Ectodermal cell (in vitro differentiated cells): Measurements from ENCODE around the gene OR52I1.

ENCODE experiments used
- H3K27ac ChIP-seq: 2 replicates; pipeline ENCODE4 v1.7.0; 2013; ENCODE audit warnings: mild to moderate bottlenecking, low read depth, low read length; ENCODE audit not compliant: insufficient read depth, poor library complexity, severe bottlenecking
- H3K27me3 ChIP-seq: 2 replicates; pipeline ENCODE4 v1.7.0; 2013; ENCODE audit warnings: mild to moderate bottlenecking, low read length; ENCODE audit not compliant: insufficient read depth, control insufficient read depth, poor library complexity, severe bottlenecking
- H3K36me3 ChIP-seq: one replicate; pipeline ENCODE4 v1.7.0; 2013; ENCODE audit warnings: low read length; ENCODE audit not compliant: control insufficient read depth, insufficient read depth
- H3K4me1 ChIP-seq: one replicate; pipeline ENCODE4 v1.7.0; 2013; ENCODE audit warnings: low read length; ENCODE audit not compliant: control insufficient read depth, insufficient read depth
- H3K4me3 ChIP-seq: 2 replicates; pipeline ENCODE4 v1.7.0; 2013; ENCODE audit warnings: low read depth, low read length, control low read depth; ENCODE audit not compliant: insufficient read depth
- H3K9me3 ChIP-seq: 2 replicates; pipeline ENCODE4 v1.7.0; 2013; ENCODE audit warnings: mild to moderate bottlenecking, low read length, moderate library complexity; ENCODE audit not compliant: control insufficient read depth
- WGBS, 2 experiments: methylation state at CpG; one replicate each; pipeline ENCODE4 v1.1.7; 2013; ENCODE audit warnings: missing lambda C conversion rate in 2 of 2; 5-methylcytosine and 5-hydroxymethylcytosine counted together

OR52I1 gene

GRCh38 chr11:4610258-4610935 is 16.6 kb downstream of the OR52I1 start:
- Histone ChIP-seq H3K4me3 (no peak overlapping the region), H3K36me3 (no peaks in the 10 kb centered on the region), H3K27me3 (peaks cover 4% of the 10 kb centered on the region), H3K4me1 (no peaks in the 10 kb centered on the region), H3K27ac (no peak overlapping the region), H3K9me3 (no peaks in the 10 kb centered on the region)
- 83 to 87% methylated on average over 3 of the region's 3 CpGs for WGBS, 2 experiments

- H3K4me3 ChIP-seq: no peak overlapping the region
- 79 to 93% methylated on average over 2 of the region's 2 CpGs for WGBS, 2 experiments
Observed at GRCh38 chr11:4611986-4612385, 18.1 kb downstream of the OR52I1 start.

DNA sequence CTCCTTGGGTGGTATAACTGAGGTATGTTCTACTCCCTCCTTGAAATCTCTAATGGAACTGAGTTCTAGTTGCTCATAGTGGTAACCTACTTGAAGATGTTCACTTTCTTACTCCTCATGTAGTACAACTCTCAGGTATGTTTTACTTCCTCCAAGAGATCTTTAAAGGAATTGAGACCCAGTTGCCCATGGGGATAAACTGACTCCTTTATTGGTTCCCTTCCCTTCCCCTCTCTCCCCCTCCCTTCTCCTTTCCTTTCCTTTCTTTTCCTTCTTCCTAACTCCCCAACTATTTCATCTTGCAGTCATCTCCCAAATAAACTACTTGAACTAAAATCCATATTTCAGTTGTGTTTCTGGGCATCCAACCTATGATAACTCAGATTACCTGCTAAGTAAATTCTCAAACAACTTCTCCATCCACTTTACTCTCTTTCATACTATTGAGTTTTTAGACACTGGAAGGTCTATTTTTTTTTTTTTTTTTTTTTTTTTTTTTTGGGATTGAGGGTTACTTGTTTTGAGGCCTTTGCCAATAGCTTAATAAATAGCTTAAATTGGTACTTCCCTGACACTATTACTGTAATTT is 22.1 kb downstream of the OR52I1 start:
- Histone ChIP-seq H3K27me3 (no peaks in the 10 kb centered on the region), H3K36me3 (no peaks in the 10 kb centered on the region), H3K27ac (no peak overlapping the region), H3K4me3 (no peak overlapping the region), H3K4me1 (no peaks in the 10 kb centered on the region), H3K9me3 (no peaks in the 10 kb centered on the region)

More at GRCh38 chr11:4611986-4612385, 18.1 kb downstream of the OR52I1 start:
- Histone ChIP-seq H3K27ac (no peak overlapping the region), H3K9me3 (no peaks in the 10 kb centered on the region), H3K36me3 (no peaks in the 10 kb centered on the region), H3K27me3 (peaks cover 4% of the 10 kb centered on the region), H3K4me1 (no peaks in the 10 kb centered on the region)

- no peaks in the 10 kb centered on the region for H3K4me1 ChIP-seq
- H3K9me3 ChIP-seq: no peaks in the 10 kb centered on the region
- H3K27me3 ChIP-seq: no peaks in the 10 kb centered on the region
- no peak overlapping the region for H3K4me3 ChIP-seq
- WGBS, 2 experiments: 86 to 90% methylated on average over 8 to 9 of the region's 9 CpGs
- no peak overlapping the region for H3K27ac ChIP-seq
- H3K36me3 ChIP-seq: no peaks in the 10 kb centered on the region
Observed at GRCh38 chr11:4619514-4619913, 25.7 kb downstream of the OR52I1 start.

DNA sequence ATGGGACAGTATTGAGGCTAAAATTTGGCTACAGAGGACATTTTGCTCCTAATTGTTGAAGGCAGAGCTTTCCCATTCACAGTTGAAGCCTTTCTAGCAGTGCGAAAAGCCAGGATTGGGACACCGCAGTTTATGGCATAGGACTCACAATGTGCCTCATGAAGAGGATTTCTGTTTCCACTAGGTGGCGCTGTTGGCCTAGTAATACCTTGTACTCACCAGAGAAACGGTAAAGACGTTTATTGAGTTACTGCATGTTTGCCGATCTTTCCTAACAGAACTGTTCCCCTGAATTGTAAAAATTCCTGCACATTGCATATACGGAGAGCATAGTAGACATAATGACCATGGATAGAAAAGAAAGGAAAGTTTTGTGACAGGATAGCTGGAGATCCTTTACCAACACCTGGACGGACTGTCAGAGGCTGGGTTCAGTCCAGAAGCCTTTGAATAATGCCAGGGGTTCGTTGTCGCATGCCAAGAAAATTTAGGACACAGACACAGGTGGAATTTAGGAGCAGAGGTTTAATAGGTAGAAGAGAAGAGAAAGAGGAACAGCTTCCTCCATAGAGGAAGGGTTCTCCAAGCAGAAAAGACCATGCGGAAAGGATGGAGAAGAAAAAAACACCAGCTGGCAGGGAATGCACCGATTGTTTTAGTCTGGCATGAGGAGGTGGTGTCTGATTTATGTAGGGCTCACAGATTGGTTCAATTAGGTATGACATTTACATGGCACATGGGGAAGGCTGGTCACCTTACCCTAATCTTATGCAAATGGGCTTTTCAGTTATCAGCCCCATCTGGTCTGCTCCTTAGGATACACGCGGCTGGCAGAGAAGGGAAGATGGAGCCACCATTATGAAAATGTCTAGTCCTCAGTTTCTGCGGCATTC is 32.6 kb downstream of the OR52I1 start:
- no peaks in the 10 kb centered on the region for H3K4me1 ChIP-seq
- no peak overlapping the region for H3K27ac ChIP-seq
- no peak overlapping the region for H3K4me3 ChIP-seq
- no peaks in the 10 kb centered on the region for H3K27me3 ChIP-seq
- no peaks in the 10 kb centered on the region for H3K9me3 ChIP-seq
- H3K36me3 ChIP-seq: no peaks in the 10 kb centered on the region
- WGBS, 2 experiments: 49% methylated on average over 15 of the region's 15 CpGs

GRCh38 chr11:4636136-4636535 is 42.3 kb downstream of the OR52I1 start:
- Histone ChIP-seq H3K4me1 (no peaks in the 10 kb centered on the region), H3K27me3 (peaks cover 7% of the 10 kb centered on the region), H3K36me3 (no peaks in the 10 kb centered on the region), H3K27ac (no peak overlapping the region), H3K9me3 (no peaks in the 10 kb centered on the region), H3K4me3 (no peak overlapping the region)
- WGBS, 2 experiments: 84 to 94% methylated on average over 2 of the region's 2 CpGs

DNA sequence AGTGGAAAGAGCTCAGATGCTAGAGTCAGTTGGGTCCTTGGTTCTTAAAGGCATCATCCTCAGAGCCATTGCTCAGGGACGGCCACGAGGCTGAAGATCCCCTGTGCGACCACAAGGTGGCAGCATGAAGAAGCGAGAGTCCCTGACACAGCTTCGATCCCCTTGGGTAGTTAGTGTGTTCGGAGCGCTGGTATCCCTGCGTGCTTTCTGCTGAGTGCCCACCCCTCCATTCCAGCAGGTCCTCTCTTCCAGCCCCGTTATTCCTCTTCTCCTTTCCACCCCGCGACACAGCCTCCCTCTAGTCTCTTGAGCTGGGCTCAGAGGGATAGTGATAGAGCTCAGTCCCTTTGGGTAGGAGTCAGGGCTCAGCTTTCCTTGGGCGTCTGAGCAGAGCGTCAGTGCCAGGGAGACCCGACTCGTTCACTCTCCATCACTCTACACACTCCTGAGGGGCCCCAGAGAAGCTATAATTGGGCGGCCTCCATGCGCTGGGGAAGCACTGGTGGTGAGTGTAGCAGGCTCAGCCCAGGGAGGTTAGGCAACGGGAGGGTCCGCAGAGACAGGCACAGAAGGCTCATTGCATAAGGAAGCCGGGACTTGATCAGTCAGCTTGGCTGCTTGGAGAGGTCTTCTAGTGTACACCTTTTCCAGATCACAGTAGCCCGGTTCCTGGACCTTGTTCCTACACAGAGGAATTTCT is 43.3 kb downstream of the OR52I1 start, which contains the start of gene OR51D1:
Gene OR51D1, plus strand, starts transcription at position 516 of the 700 bp plus-strand sequence. CDS start 2,314 bp downstream, outside the sequence.
- Histone ChIP-seq H3K4me1 (no peaks in the 10 kb centered on the region), H3K27me3 (peaks cover 7% of the 10 kb centered on the region), H3K36me3 (no peaks in the 10 kb centered on the region), H3K27ac (no peak within 1 kb of the TSS), H3K9me3 (no peaks in the 10 kb centered on the region), H3K4me3 (no peak within 1 kb of the TSS)
- 39 to 44% methylated on average over 21 of the region's 21 CpGs for WGBS, 2 experiments

- H3K27ac ChIP-seq: no peak overlapping the region
- H3K4me3 ChIP-seq: no peak overlapping the region
- WGBS, 2 experiments: 88 to 96% methylated on average over 3 of the region's 3 CpGs
- no peaks in the 10 kb centered on the region for H3K9me3 ChIP-seq
- peaks cover 7% of the 10 kb centered on the region for H3K27me3 ChIP-seq
- H3K4me1 ChIP-seq: no peaks in the 10 kb centered on the region
- H3K36me3 ChIP-seq: no peaks in the 10 kb centered on the region
Observed at GRCh38 chr11:4637662-4638047, 43.8 kb downstream of the OR52I1 start.

- Histone ChIP-seq H3K9me3 (no peaks in the 10 kb centered on the region), H3K27ac (no peak overlapping the region), H3K27me3 (peaks cover 7% of the 10 kb centered on the region), H3K4me3 (no peak overlapping the region), H3K36me3 (no peaks in the 10 kb centered on the region), H3K4me1 (no peaks in the 10 kb centered on the region)
- 93 to 99% methylated on average over 6 of the region's 6 CpGs for WGBS, 2 experiments
Observed at GRCh38 chr11:4639931-4640330, 46.1 kb downstream of the OR52I1 start.
